OCI-LY7 (cell line): Measurements from ENCODE around the gene GOLGA6L7.

ENCODE experiments used
- EZH2phosphoT487 ChIP-seq: fragments of 200-600 bp; sonication (generic); IDR thresholded peaks from 2 replicates; pipeline ENCODE4 v1.6.1; 2018; ENCODE audit warnings: low read depth, borderline replicate concordance, mild to moderate bottlenecking, mixed run types, antibody characterized with exemption, low read length, moderate library complexity, mixed read lengths
- TF ChIP-seq, protein P1 (sequence below): fragments of 200-600 bp; sonication (generic); conservative IDR thresholded peaks from 2 replicates; pipeline ENCODE4 v1.5.1; 2014; ENCODE audit warnings: mild to moderate bottlenecking, antibody characterized with exemption, low read length, moderate library complexity, mixed read lengths

DNA sequence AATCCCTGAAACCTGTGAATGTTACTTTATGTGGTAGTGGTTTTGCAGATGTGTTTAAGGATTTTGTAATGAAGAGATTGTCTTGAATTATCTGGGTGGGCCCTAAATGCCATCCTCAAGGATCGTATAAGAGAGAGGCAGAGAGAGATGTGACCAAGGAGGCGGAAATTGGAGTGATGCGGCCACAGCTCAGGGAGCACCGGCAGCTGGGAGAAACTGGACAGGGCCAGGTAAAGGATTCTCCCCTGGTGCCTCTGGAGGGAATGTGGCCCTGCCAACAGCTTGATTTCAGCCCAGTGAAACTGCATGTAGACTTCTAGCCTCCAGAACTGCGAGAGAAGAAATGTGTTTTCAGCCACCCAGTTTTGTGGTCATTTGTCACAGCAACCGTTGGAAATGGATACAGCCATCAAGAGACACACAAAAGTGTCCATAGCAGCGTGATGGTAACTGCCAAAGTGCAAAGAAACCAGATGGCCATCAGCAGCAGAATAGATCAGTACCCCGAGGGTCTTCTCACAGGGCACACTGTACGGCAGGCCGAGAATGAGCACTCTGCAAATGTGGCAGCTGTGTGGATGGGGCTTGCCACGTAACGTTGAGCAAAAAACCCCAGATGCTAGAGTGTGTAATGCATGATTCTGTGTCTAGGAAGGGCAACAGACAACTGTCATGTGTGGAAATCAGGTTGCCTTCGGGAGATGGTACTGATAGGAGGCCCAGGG, 49.6 kb upstream of the GOLGA6L7 start:
- TF ChIP-seq, protein P1, sequence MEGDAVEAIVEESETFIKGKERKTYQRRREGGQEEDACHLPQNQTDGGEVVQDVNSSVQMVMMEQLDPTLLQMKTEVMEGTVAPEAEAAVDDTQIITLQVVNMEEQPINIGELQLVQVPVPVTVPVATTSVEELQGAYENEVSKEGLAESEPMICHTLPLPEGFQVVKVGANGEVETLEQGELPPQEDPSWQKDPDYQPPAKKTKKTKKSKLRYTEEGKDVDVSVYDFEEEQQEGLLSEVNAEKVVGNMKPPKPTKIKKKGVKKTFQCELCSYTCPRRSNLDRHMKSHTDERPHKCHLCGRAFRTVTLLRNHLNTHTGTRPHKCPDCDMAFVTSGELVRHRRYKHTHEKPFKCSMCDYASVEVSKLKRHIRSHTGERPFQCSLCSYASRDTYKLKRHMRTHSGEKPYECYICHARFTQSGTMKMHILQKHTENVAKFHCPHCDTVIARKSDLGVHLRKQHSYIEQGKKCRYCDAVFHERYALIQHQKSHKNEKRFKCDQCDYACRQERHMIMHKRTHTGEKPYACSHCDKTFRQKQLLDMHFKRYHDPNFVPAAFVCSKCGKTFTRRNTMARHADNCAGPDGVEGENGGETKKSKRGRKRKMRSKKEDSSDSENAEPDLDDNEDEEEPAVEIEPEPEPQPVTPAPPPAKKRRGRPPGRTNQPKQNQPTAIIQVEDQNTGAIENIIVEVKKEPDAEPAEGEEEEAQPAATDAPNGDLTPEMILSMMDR, result no peak
- no peak for TF ChIP-seq EZH2phosphoT487
